ENCODE results near the gene PCOLCE2.
"Not testable (repeated sequence)": the region's sequence is repeated elsewhere in the genome, so short reads cannot be mapped to it uniquely, and the experiment has no call there.

Gene PCOLCE2

DNA sequence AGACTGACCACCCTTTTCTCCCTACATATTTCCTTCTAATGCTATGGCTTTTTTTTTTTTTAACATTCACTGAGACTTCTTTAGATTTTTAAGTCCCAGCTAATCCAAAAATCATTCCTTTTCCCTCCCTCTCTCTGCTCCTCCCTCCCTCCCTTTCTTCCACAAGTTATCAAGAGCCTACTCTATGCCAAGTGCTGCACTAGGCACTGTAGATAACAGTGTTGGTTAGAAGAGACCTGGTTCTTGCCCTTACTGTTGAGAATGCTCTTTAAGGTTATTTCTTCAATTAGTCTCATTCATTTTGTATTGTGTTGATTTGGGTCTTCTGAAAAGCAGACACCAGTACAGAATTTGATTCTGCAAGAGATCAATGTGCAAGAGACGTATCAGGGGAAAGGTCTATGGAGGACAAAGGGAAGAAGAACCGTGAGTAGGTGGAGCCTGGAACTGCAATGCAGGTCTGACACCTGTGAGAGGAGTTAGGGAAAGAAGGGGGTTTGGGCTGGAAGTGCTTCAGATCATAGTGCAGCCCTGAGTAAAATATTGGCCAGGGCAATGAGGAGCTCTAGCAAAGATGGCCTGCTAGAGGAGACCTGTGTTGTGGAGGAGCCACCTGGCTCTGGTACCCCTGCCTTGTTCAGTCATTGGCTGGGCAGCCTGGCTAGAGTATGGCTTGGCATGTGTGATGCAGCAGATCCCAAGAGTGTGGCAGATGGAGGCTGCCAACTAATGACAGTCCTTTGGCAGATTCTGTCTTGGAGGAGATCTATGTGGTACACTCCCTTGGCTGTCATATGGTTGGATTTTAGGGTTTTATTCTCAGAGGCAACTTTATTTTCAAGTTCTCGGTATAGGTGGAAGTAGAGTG lies 9.7 kb upstream of the PCOLCE2 start:
- DNase-seq (ENCODE audit: low read depth), result no peak

DNA sequence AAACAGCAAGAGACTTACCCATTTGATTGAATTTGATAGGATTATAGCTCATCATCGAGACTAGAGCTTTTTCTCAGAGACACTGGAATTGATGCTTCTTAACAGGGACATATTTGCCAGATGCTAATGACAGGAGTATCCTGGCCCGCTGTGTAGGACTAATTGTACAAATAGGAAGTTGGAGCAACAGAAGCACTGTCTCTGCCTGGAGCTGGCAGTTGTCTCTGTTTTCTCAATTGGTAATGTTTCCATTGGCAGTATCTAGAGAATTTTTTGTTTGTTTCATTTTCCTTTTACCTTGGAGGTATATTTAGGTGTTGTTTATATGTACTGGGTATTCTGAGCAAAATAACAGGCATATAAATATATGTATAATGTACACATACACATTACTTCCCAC lies 8.9 kb upstream of the PCOLCE2 start:
- no peak for DNase-seq (ENCODE audit: low read depth)

DNA sequence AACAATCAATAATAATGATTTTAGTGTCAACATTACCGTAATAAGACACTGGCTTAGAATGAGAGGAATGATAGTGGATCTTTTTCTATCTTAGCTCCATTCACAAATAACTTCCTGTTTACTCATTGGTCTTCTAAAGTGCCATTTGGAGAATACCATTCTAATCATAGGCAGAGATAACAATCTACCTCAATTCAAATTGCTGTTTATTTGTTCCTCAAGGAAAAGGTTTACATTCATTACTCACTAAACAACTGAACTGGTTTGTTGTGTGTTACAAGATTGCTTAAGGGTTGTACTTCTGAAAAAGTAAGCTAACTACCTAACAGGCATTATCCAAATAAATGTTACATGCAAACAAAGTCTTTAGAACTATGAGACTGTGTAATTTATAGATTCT lies 8.1 kb upstream of the PCOLCE2 start:
- DNase-seq (ENCODE audit: low read depth), result no peak

DNA sequence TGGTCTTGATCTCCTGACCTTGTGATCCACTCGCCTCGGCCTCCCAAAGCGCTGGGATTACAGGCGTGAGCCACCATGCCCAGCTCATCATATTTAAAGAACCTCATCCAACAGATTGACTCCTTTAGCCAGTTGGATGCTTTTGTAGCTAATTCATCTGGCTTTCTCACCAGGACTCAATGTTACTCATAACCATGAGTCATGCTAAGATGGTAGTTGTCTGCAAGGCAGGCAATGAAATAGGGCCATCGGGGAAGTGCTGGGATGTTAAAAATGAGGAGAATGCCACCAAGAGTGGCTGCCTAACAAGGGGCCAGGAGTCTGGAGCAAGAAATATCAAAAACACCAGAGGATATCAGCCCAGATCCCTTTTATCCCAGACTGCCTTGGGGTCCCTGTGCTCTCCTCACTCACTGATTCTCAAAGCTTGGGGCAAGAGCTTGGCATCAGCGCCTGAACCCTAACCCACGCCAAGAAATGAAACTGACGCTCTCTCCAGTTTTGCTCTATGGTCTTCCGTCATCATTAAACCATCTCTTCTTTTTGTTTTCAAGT lies 7.4 kb upstream of the PCOLCE2 start:
- peak; percentile 47 for DNase-seq (ENCODE audit: low read depth)

DNA sequence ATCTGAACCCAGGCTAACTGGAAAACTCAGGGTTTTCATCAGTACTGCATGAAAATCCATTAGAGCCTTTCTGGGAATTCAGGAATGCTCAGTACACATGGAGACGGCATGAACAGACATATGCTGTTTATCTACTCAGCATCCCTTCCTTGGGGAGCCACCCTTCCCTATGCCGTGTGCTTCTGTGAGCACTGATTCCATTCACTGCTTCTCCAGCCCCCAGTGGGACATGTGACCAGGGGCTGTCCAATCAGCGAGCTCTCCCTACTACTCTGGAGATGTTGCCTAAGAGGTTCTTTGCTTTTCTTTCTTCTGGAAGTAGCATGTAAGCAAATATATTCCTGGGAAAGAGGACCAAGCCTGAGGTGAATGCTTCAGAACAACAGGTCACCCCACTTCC lies 5.6 kb upstream of the PCOLCE2 start:
- no peak for DNase-seq (ENCODE audit: low read depth)

DNA sequence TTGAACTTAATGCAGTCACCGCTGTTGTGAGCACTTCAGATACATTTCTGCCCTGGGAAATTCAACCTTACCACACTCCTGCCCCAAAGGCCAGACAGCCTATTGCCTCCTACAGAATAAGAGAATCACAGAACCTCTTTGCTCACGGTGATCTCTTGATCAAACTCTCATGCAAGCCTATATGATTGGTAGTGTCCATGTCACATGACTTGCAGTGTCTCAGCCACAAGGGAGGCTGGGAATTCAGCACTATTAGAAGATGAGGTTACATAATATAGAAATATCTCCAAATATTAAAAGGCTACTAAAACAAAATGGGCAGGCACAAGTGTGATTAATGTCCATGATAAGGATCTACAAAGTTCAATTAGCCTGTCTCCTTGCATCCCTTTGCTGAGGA lies 3.8 kb upstream of the PCOLCE2 start:
- no peak for DNase-seq (ENCODE audit: low read depth)

DNA sequence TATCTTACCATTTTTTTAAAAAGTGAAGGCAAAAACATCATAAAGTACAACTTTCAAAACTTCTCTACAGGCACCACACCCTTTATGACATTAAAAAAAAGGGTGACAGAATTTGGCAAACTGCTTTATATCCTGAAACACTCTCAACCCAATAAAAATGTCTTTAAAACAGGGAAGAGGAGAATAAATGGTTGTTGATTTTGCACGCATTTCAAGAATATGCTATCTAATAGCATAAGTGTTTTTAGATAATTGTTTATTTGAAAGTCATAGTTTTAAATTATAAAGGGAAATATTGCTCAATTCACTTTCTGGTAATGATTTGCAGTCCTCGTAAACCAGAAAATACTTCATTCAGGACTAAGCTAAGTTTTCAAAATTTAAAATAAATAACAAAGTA lies 1.7 kb upstream of the PCOLCE2 start:
- DNase-seq (ENCODE audit: low read depth), result peak; percentile 38

DNA sequence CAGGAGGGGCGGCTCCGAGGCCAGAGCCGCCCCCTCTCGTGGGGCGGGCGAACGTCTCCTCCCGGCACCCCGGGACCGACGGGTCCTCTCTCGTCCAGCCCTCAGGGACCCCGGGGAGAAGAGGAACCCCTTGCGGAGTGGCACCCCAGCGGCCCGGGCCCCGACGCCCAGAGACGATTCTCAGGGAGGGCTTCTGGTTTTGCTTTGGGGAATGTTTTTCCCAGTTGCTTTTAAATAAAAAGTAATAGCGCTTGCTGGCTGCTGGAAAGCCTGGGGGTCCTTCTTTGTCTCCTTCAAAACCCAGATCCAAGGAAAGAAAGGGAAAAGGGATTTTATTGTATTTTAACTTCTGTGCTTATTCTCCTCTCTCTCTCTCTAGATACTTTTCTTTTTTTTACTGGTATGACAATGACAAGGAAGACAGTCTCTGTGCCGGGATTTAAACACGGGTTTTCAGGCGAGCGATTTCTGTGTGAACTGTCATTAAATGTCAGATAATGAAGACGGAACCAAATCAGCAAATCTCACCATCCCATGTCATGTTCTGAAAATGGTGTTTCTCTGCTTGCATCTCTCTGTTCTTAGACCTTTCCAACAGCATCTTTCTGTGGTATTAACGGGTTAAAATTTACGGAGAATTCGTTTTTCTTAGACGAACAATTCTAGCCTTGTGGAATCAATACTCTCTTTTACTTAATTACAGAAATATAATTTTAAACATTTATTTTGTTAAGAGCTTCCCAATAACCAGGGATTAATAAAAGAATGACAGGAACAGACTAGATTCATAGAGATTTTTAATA lies 530 bp upstream of the PCOLCE2 start:
- no peak for DNase-seq (ENCODE audit: low read depth)

DNA sequence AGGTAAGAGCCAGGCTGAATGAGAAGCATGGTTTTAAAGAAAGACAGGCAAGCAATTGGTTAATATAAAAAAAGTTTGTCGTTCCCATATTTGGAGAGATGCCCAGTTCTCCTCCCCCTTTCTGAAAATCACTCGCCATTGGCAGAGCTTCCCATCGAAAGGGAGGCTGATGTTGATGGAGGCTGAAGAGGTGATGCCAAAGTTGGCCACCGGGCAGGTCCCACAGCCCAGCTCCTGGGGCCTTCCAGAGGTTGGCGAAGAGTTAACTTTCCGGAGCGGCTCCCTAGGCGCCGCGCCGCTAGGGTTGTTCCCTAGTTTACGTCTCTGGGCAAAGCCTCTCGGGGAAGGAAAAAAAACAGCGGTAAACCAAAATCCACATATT lies 793 bp downstream of the PCOLCE2 start:
- no peak for DNase-seq (ENCODE audit: low read depth)

DNA sequence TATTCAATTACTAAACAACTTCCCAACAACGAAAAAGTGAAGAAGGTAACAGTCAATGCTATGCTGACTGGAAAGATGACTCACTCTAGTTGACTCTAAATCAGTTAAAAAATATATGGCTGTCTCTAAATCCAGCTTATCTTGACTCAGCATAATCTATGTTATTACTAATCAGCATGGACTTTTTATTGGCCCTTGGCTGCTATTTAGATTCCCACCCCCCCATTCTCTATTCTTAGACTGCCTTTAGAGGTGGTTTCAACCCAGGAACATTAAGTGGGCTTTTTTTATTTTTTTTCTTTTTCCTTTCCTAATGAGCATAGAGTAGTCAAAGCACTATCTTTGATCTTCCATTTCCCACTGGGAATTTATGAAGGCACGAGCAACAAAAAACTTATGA lies 1.9 kb downstream of the PCOLCE2 start:
- DNase-seq (ENCODE audit: low read depth), result peak; percentile 47

DNA sequence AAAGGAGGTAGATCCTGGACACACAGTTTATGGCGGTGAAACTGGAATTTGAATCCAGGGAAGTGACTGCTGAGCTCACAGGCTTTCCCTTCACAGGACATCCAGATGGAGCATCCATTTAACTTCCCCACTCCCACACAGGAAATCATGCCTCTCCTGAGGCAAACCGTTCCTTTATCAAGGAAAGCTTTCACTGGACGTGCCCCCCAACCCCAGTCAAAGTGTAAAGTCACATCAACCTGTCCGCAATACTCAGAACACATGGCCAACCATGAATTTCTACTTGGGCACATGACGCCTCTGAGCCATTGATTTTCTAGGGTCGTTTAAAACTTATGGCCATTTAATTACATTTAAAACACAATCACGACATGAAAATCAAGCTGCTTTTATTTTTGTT lies 2.9 kb downstream of the PCOLCE2 start:
- DNase-seq (ENCODE audit: low read depth), result no peak

DNA sequence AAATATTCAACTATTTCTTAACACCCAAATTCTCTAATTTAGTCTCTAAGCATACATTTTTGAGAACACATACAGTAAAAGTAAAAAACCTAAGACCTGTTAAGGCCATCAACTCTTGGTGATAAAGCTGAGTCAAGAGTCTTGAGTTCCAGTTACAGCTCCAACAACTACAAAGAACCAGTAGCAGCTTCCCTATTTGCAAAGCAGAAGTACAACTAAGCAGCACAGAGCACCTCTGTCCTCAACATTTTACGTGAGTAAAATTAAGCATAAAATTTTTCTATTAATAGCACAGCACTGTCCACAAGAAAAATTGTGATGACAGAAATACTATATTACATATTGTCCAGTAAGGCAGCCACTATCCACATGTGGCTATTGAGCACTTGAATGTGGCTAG lies 4.4 kb downstream of the PCOLCE2 start:
- DNase-seq (ENCODE audit: low read depth), result no peak

DNA sequence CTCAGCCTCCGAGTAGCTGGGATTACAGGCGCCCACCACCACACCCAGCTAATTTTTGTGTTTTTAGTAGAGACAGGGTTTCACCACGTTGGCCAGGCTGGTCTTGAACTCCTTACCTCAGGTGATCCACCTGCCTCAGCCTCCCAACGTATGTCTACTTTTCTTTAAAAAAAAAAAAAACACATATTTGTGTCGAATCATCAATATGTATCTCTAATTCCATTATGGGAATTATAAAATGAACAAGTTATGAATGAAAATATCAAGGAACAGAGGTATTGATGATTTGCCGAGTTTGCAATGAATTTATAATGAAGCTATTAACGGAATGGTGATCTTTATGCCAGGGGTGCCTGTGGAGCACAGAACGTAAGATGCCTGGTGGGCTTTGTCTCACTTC lies 5.3 kb downstream of the PCOLCE2 start:
- not testable (repeated sequence) for DNase-seq (ENCODE audit: low read depth)

DNA sequence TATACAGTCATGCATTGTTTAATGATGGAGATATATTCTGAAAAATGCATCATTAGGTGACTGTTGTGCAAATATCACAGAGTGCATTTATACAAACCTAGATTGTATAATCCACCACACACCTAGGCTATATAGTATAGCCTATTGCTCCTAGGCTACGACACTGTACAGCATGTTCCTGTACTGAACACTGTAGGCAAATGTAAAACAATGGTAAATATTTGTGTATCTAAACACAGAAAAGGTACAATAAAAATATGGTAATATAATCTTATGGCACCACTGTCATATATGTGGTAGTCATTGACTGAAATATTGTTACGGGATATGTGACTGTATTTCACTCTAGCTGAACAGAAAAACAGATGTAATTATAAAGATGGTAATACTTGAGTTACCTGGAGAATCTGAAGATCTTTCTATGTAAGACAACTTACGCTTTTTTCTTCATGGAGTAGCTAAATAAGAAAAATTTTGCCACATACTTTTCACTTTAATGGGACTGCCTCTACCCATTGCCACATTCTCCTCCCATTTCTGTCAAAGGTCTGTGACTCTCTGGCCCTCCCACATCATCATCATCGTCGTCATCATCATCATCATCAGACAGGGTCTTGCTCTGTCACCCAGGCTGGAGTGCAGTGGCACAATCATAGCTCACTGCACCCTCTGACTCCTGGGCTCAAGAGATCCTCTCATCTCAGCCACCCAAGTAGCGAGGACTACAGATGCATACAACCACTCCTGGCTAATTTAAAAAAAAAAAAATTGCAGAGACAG lies 7.2 kb downstream of the PCOLCE2 start:
- no peak for DNase-seq (ENCODE audit: low read depth)

DNA sequence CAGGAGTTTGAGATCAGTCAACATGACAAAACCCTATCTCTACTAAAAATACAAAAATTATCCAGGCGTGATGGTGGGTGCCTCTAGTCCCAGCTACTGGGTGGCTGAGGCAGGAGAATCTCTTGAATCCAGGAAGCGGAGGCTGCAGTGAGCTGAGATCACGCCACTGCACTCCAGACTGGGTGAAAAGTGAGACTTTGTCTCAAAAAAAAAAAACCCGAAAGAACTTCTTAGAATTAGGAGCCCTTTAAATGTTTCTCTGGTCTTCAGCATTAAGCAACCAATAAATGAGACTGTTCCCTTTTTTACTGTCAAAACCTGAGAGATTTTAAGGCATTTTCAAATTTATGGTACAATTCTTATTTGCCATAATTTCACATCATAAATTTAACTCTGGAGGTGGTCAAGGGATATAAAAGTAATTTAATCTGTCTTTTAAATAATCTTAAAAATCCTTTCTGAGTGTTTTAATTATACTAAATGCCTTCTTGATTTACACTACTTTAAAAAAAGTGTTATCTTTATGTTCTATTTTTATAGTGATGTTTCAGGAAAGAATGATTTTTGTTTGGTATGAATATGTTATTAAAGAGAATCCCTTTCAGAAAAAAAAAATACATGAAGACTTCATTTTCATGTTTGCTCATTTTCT lies 10.1 kb downstream of the PCOLCE2 start:
- DNase-seq (ENCODE audit: low read depth), result no peak

DNA sequence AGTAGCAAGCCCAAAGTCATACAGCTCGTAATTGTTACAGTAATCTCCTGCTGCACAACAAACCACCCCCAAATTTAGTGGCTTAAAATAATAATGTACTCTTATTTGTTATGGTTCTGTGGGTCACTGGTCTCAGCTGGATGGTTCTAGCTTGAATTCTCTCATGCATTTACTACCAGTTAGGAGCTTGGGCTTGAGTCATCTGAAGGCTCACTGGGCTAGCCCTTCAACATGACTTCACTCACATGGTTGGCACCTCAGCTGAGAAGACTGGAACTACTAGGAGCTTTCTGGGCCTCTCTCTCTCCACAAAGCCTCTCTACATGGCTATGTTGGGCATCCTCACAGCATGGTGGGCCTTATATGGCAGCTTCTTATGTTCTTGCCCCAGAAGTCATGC lies 12.5 kb downstream of the PCOLCE2 start:
- DNase-seq (ENCODE audit: low read depth), result no peak

DNA sequence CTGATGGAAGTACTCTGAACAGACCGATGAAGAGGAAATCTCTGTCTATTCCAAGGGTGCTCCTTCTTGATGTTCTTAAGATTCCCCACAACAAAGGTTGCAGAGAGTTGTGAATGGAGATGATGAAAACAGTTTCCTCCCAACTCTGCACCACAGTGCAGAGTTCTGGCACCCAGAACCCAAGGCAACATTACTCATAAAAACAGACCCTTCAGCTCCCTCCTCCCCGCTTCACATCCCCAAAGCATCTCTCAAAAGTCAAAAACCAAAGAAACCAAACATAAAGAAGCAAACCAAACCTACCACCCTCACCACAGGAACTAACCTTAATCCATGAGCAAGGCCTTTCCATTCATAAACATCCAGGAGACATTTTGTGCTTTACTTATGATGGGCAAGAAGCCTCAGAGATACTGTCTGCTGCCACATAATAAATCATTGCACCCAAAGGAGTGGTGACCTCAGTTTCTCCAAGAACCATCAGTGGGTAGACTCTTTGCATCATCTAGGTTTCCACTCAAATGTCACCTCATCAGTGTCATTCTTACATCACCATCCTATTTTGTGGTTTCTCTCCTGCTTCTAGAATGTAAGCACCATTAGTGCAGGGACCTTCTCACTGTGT lies 13.2 kb downstream of the PCOLCE2 start:
- DNase-seq (ENCODE audit: low read depth), result no peak

DNA sequence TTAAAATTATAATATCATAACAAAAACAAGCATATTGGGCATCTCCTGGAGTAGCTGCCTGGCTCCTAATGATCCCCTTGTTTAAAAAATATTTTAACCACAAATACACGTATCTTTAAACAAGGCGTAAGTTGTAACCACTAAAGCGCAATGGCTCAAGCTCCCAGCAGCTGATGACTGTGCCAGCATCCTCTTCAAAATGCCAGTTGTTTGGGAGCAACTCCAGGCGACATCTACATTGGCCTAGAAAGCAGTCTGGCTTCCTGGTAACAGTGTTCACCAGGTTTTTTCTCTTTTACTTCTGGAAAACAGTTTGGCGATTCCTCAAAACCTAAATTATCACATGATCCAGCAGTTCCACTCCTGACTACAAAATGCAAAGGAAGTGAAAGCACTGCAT lies 13.8 kb downstream of the PCOLCE2 start:
- DNase-seq (ENCODE audit: low read depth), result no peak

DNA sequence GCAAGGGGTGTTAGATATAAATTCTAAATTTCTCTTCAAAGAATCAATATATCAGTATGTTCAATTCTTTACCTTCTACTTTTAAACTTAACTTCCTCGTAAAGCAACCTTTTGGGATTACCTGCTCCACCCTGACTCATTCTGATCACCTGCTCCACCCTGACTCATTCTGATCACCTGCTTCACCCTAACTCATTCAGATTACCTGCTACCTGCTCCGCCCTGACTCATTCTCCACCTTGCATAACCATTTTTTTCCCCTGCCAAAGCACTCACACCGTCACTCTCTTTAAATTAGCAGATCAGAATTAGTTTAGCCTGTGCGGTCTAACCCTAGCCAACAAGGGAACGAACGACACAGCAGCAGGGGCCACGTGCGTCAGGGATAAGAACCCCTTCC lies 20.5 kb downstream of the PCOLCE2 start:
- DNase-seq (ENCODE audit: low read depth), result not testable (repeated sequence)

DNA sequence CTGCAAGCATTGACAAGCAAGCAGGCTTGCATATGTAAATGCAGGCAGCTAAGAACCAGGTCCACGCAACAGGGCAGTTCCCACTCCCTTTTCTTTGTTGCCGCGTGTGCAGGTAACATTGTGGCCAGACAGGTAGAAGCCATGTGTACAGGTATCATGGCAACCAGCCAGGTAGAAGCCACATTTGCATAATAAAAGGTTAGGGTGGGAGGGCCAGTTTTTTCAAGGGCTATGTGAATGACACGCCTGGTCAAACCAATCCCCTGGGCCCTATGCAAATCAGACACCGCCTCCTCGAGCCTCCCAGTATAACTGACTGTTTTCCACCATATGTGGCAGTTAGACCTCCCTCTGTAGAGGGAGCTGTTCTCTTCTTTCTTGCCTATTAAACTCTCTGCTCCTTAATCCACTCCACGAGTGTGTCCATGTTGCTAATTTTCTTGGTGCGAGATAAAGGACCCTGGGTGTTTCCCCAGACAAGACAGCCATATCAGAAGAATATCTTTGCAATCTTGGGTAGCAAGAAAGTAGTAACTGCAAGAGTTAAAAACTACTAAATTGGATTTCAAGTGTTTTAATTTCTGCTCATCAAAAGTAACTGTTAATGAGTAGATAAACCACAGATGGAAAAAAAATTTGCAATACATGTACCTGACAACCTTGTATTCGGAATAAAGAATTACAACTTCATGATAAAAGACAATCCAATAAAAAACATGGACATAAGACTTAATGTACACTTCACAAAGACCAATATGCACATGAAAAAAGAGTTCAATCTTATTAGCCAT lies 21.8 kb downstream of the PCOLCE2 start:
- no peak for DNase-seq (ENCODE audit: low read depth)

Data from GM04504 (cell line).